K562 (cell line): Measurements from ENCODE around the gene GIMAP8. TPM values are rescaled to one million over a fixed set of nuclear protein-coding genes. Genes with fewer than 3 reads are reported as not detected.

Experiments
- CC2D1A ChIP-seq: fragments of 450-650 bp; IDR thresholded peaks from 2 replicates; pipeline ENCODE4 v1.6.1; 2017; ENCODE audit warnings: mild to moderate bottlenecking
- CHCHD3 ChIP-seq: fragments of 250-450 bp; sonication (Bioruptor Pico); IDR thresholded peaks from 2 replicates; pipeline ENCODE4 v2.1.2; 2022; ENCODE audit warnings: mild to moderate bottlenecking
- DACH1 ChIP-seq: fragments of 450-650 bp; IDR thresholded peaks from 2 replicates; pipeline ENCODE4 v1.6.1; 2018; ENCODE audit not compliant: partially characterized antibody
- KDM2B ChIP-seq: fragments of 250-450 bp; sonication (Bioruptor Pico); IDR thresholded peaks from 2 replicates; pipeline ENCODE4 v1.8.0; 2021; ENCODE audit warnings: mild to moderate bottlenecking, moderate library complexity
- MED1 ChIP-seq: sonication (generic); formaldehyde crosslinking; IDR thresholded peaks from 2 replicates; pipeline ENCODE4 v1.8.1; 2023; ENCODE audit warnings: missing genetic modification reagents, borderline replicate concordance
- MXI1 ChIP-seq: IDR thresholded peaks from 2 replicates; pipeline ENCODE4 v1.6.1; 2011; ENCODE audit warnings: low read depth, mild to moderate bottlenecking, improper control_type of control experiment, low read length
- NEUROD1 ChIP-seq: fragments of 150-350 bp; IDR thresholded peaks from 2 replicates; pipeline ENCODE4 v1.6.1; 2014; ENCODE audit warnings: borderline replicate concordance, low read length, low read depth; ENCODE audit not compliant: partially characterized antibody
- POLR2AphosphoS5 ChIP-seq: IDR thresholded peaks from 2 replicates; pipeline ENCODE4 v1.6.1; 2011; ENCODE audit warnings: mild to moderate bottlenecking, low read depth, low read length, moderate library complexity; ENCODE audit not compliant: control insufficient read depth, insufficient read depth
- PRPF4 ChIP-seq: fragments of 200-400 bp; formaldehyde crosslinking; IDR thresholded peaks from one replicate; pipeline ENCODE4 v1.6.1; 2017; ENCODE audit warnings: low read length, low read depth, mild to moderate bottlenecking; ENCODE audit not compliant: insufficient read depth, poor library complexity, severe bottlenecking
- SETDB1 ChIP-seq: IDR thresholded peaks from one replicate; pipeline ENCODE4 v1.6.1; 2012; ENCODE audit warnings: low read length, control low read depth, inconsistent platforms
- SNIP1 ChIP-seq: fragments of 450-650 bp; IDR thresholded peaks from 2 replicates; pipeline ENCODE4 v1.7.1; 2017; ENCODE audit warnings: low read depth, mild to moderate bottlenecking
- SRSF7 ChIP-seq: fragments of 200-400 bp; formaldehyde crosslinking; optimal IDR thresholded peaks from 2 replicates; pipeline ENCODE3; 2017; ENCODE audit warnings: mild to moderate bottlenecking, low read depth, low read length
- STAT5B ChIP-seq: fragments of 250-450 bp; sonication (Bioruptor Pico); IDR thresholded peaks from 2 replicates; pipeline ENCODE4 v1.8.0; 2021; ENCODE audit warnings: mild to moderate bottlenecking, inconsistent platforms
- TCF7 ChIP-seq: sonication (generic); IDR thresholded peaks from 2 replicates; pipeline ENCODE4 v1.6.1; 2016; ENCODE audit warnings: antibody characterized with exemption, borderline replicate concordance
- ZFP30 ChIP-seq: fragments of 250-450 bp; sonication (Bioruptor Pico); IDR thresholded peaks from 2 replicates; pipeline ENCODE4 v1.8.0; 2022; ENCODE audit warnings: moderate library complexity, mild to moderate bottlenecking, inconsistent platforms, borderline replicate concordance
- ZKSCAN1 ChIP-seq: fragments of 150-350 bp; IDR thresholded peaks from 2 replicates; pipeline ENCODE4 v1.6.1; 2016; ENCODE audit warnings: low read depth, low read length
- ZMIZ1 ChIP-seq, 2 experiments: fragments of 150-350 bp in 1 of 2; IDR thresholded peaks; 2 replicates each; pipeline ENCODE4 v1.6.1; 2012 to 2016; ENCODE audit warnings: low read depth in 2 of 2, low read length in 2 of 2, mild to moderate bottlenecking in 1 of 2, moderate library complexity in 1 of 2
- ZNF23 ChIP-seq: fragments of 250-450 bp; sonication (Bioruptor Pico); IDR thresholded peaks from 2 replicates; pipeline ENCODE4 v1.4.0; 2020; ENCODE audit warnings: mild to moderate bottlenecking
- ZNF277 ChIP-seq: fragments of 250-450 bp; sonication (Bioruptor Pico); IDR thresholded peaks from 2 replicates; pipeline ENCODE4 v1.8.0; 2022; ENCODE audit warnings: inconsistent platforms, mild to moderate bottlenecking, moderate library complexity, borderline replicate concordance
- ZNF444 ChIP-seq: fragments of 250-450 bp; sonication (Bioruptor Pico); IDR thresholded peaks from 2 replicates; pipeline ENCODE4 v1.4.0; 2020; ENCODE audit warnings: mild to moderate bottlenecking, moderate library complexity
- ZNF589 ChIP-seq: fragments of 200-800 bp; sonication (Bioruptor generic); IDR thresholded peaks from 2 replicates; pipeline ENCODE4 v1.6.1; 2016; ENCODE audit warnings: low read depth, missing genetic modification characterization, missing compliant biosample characterization
- ZNF766 ChIP-seq: fragments of 200-800 bp; sonication (Bioruptor generic); conservative IDR thresholded peaks from 2 replicates; pipeline ENCODE4 v1.6.1; 2016; ENCODE audit warnings: missing genetic modification characterization, missing compliant biosample characterization
- ZNF77 ChIP-seq: fragments of 250-450 bp; sonication (Bioruptor Pico); IDR thresholded peaks from 2 replicates; pipeline ENCODE4 v1.5.0; 2020
- ZNF780A ChIP-seq: fragments of 250-450 bp; sonication (Bioruptor Pico); IDR thresholded peaks from 2 replicates; pipeline ENCODE4 v1.5.0; 2021; ENCODE audit warnings: mild to moderate bottlenecking
- polyA plus RNA-seq, 8 experiments: library from polyadenylated mRNA; depleted of rRNA in 4 of 8; stranded (reverse) in 5 of 8; unstranded in 3 of 8; fragments of >200 nt; fragmentation: Nextera tagmentation in 2 of 8; fragmentation: Illumina TruSeq in 1 of 8; extraction: Ambion mirVana in 2 of 8; extraction: Trizol in 1 of 8; gene quantifications; 2 replicates each; pipeline versions ENCODE4 v1.2.1 to v1.2.3, GENCODE V29; 2011 to 2014; ENCODE audit warnings: inconsistent platforms in 1 of 8, missing spikeins in 1 of 8
- total RNA-seq, 7 experiments: library from RNA; depleted of rRNA in 6 of 7; stranded (reverse); fragments of >200 nt in 6 of 7; fragmentation: Illumina TruSeq in 2 of 7; extraction: Trizol in 2 of 7; gene quantifications; 2 replicates each; pipeline versions ENCODE4 v1.2.1 to v1.2.3, GENCODE V29; 2011 to 2021; ENCODE audit warnings: low replicate concordance in 1 of 7

The GIMAP8 gene
- total and polyA plus RNA-seq, 9 of the 15 experiments (the other 6 are each of a cell fraction or from before 2014, with no cell fraction given) = not detected

GRCh38 chr7:150404805-150405583, 45.4 kb upstream of the GIMAP8 start (continued):
- TF ChIP-seq ZMIZ1 (IDR thresholded peaks at IDR 0.05; ENCODE audit: low read depth in 2 of 2, low read length in 2 of 2) = peak in 1 of 2 experiments; percentile 22; a peak in 2 of 4 replicates
- no peak for TF ChIP-seq DACH1
- no peak for TF ChIP-seq MED1 (CRISPR knock-in tag)
- peak; percentile 93 for TF ChIP-seq NEUROD1
- peak; percentile 79 for TF ChIP-seq SETDB1
- TF ChIP-seq ZFP30 (CRISPR knock-in tag) = no peak
- TF ChIP-seq TCF7 = no peak
- TF ChIP-seq CC2D1A = no peak
- peak; percentile 86; the same call in 1 of the 2 replicates for TF ChIP-seq CHCHD3 (CRISPR knock-in tag)
- TF ChIP-seq SRSF7 = no peak
- no peak for TF ChIP-seq ZNF444 (CRISPR knock-in tag)
- peak; percentile 80 for TF ChIP-seq ZKSCAN1
- peak; percentile 86 for TF ChIP-seq POLR2AphosphoS5
- TF ChIP-seq ZNF589 (CRISPR knock-in tag) = peak; percentile 93; the same call in 1 of the 2 replicates
- peak; percentile 70 for TF ChIP-seq PRPF4
- TF ChIP-seq STAT5B (CRISPR knock-in tag) = no peak
- no peak for TF ChIP-seq ZNF77
- TF ChIP-seq ZNF780A = no peak
- TF ChIP-seq KDM2B (CRISPR knock-in tag) = peak; percentile 85
- TF ChIP-seq ZNF277 (CRISPR knock-in tag) = no peak
- no peak for TF ChIP-seq SNIP1
- peak; percentile 84 for TF ChIP-seq MXI1
- no peak for TF ChIP-seq ZNF23
- TF ChIP-seq ZNF766 (CRISPR knock-in tag) = peak; percentile 84
